ENCODE measurements around the gene TMTC2.

The TMTC2 gene

GRCh38 chr12:82963956-82964355 is 277.2 kb downstream of the TMTC2 start:
- DNase-seq: peak; percentile 40

GRCh38 chr12:82964446-82964845 is 277.7 kb downstream of the TMTC2 start:
- DNase-seq: no peak

DNA sequence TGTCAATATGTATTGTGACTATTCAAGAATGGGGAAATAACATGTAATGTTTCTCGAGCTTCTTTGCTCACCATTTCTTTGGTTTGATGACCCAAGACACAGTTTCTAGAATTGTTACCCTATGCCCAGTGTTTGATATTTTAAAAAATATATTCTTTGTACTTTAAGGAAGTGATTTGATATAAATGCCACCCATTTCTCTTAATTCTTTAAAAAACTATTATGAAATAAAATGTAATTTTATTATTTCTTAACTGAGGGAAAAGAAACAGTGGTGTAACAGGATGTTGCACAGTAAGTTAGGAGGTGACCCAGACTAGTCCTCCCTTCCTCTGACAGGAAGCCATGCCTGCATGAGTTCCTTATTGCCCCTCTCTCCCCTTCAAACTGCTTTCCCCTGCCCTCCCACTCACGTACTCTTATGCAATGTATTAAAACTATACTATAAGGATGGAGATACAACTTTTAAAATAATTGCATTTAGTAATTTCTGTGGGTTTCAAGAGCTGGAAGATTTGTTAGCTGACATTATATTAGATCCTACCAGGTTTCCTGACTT is 279.4 kb downstream of the TMTC2 start:
- DNase-seq: no peak

- DNase-seq: no peak
These were observed 282.1 kb downstream of the TMTC2 start for GRCh38 chr12:82968631-82969367.

DNA sequence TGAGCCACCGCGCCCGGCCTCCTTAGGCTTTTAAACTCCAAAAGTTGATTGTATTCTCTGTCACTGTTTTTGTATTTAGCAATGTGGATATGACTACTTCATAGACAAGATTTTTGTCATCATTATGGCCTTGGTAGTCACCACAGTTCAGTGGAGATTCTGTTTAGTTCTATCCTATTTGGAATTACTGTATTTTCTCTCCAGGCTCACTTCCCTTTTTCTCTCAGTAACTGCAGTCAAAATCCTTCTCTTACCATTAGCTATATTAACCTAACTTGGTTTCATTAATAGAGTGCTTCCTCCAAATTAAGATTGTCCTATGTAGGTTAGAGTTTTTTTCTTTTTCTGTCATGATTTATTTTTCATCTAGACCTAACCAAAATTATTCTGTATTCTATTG is 283.9 kb downstream of the TMTC2 start:
- no peak for DNase-seq

GRCh38 chr12:82971584-82971983 is 284.9 kb downstream of the TMTC2 start:
- no peak for DNase-seq

- DNase-seq: no peak
These were observed 285.9 kb downstream of the TMTC2 start for GRCh38 chr12:82972624-82973023.

DNA sequence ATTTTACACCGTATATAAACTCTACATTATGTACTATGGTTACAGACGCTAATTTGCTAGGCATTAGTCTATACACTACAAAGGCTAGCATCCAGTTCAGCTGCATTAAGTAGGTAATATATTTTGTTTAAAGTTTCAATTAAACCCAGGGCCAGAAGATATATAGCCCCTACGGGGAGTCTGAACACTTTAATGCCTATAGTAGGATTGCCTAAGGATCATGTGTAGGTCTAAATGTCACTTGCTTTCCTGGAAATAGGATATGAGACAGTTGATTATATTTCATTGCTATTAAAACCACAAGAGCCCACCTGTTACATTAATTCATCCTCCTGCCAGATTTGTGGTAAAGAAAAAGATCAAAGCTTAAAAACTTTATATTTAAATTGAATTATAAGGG is 286.9 kb downstream of the TMTC2 start:
- DNase-seq: no peak

DNA sequence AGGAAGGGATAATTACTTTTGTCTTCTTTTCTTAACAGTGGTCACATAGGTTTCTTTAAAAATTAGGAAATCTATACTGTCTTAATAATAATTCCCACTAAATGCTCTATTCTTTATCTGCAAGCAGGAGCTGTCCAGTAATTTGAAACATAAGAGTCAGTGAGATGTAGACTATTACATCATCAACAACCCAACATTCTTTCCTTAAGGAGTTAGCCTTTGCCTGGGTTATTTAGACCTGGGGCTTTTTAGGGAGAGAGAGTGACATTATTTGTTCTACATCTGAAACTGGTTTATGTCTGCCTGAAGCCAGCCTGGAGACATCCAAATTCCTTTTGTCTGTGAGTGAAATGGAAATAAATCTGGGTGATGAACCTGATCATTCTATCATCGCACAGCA is 294.4 kb downstream of the TMTC2 start:
- no peak for DNase-seq

- DNase-seq: no peak
These were observed 307.4 kb downstream of the TMTC2 start for GRCh38 chr12:82994117-82994516.

DNA sequence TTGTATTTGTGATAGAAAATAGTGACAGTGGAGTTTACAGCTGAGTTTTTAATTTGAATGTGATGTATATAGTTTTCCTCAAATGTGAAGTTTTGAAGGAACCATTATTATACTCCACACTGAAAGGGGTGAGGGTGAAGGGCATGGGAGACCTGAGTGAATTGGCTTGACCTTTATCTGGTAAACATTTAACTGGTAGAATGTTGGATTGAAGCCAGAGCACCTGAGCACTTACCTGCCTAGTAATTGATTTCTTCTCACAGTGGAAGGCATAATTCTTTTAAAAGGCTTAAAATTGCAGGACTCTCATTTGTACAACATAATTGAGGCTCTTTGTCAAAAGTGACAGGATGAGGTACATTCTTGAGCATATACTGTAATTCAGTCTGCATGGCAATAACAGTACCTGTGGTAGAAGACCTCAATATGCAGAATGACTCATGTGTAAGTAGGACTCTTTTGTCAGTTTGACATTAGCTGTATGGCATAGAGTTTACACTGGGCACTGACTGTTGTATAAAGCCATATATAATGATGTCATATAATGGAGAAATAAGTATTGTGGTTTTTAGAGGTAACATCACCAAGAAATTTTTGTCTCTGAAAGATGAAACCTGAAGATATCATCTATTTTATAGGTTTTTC is 309.6 kb downstream of the TMTC2 start:
- DNase-seq: peak; percentile 90

DNA sequence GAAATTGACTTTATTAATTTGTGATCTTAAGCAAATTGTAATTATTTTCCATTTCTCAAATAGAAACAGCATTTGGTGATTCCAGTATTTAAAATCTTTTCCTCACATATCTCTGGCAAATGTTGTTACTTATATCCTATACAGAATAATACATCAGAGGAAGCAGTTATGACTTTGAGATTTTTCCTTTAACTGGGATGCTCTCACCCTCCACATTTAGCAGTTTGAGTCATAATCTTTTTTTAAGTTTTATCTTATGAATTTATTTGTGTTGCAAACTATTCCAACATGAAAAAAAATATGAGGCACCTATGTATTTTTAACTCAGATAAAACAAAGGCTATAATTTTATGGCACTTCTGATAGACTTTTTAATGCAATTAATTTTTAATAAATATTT is 311.8 kb downstream of the TMTC2 start:
- no peak for DNase-seq

- DNase-seq: no peak
These were observed 316.3 kb downstream of the TMTC2 start for GRCh38 chr12:83003026-83003425.

- DNase-seq: no peak
These were observed 319.0 kb downstream of the TMTC2 start for GRCh38 chr12:83005534-83006197.

DNA sequence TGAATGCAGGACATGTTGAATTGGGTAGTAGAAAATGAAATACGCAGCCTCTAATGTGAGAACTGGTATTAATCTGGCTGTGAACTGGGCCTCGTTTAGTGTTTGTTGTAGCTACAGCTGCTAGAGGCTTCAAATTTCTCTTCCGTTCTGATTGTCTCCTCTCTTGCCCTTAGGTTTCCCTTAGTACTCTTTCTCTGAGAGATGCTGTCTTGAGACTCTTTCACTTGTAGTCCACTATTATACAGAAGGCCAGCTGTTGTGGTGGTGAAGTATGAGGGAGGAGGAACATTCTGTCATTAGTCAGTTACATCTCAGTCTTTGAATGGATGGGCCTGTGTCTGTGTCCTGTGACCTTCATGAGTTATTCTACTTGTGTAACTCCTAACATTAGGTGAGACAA is 322.0 kb downstream of the TMTC2 start:
- no peak for DNase-seq

DNA sequence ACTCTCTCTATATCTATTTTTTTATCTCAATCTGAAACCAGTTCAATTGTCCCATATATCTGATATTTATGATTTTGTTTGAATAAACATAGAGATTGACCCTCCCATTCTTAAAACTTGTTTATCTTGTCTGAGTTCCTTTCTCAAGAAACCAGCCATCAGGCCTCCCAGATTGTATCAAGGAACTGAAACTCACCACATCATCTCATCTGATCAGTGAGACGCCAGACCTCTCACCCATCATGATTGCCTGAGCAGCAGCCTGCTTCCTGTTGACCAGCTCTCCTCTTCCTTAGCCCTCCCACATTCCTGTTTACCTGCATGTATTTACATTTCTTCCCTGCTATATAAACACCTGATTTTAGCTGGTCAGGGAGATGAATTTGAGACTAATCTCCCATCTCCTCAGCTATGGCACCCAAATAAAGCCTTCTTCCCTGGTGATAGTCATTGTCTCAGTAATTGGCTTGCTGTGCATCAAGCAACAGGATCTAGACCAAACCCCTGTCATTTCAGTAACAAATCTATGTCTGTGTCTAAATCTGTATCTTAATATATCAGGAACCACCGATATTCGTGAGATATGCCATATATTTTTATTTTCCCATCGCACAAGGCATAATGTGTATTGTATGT is 323.6 kb downstream of the TMTC2 start:
- no peak for DNase-seq

- peak; percentile 24 for DNase-seq
These were observed 328.9 kb downstream of the TMTC2 start for GRCh38 chr12:83015390-83016217.

DNA sequence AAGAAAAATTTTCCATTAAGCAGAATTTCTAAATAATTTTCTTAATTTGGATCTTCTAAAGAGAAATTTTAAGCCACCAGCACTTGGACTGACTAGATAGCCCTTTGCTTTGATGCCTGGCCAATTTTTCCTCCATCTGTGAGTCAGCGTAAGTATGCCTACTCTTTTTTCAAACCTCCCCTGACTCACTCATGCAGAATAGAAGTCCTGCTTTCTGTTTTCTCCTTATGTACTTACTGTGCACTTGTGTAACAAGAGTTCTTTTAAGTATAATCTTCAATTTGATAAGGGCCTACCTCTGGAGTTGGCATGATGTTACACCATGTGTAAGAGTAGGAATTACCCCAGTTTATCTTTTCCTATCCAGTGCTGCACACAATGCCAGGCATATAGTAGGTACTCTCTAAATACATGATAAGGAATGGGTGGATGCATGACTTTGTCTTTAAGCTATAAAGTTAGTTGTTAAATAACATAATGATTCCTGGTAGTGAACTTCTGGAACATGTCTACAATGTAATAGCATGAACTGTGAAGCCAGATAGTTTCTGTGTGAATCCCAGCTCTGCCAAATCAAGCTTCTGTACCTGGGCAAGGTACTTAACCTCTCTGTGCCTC is 329.6 kb downstream of the TMTC2 start:
- no peak for DNase-seq

DNA sequence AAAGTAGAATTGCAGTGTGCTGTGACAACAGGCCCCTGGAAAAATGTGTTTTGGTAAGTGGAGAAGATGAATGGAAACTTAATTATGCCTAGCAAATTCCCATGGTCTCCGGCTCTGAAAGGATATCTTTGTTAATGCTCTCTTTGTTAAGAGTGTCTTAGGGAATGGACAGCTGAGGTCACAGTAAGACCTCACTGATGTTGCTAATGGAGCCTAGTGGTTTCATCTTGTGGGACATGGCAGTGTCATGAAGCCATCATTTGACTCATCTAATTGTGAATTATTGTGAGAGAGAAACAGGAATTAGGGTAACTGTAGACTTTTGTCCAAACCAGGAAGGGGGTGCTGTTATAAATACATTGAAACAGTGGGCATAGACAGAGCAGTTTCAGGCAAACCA is 330.3 kb downstream of the TMTC2 start:
- no peak for DNase-seq

DNA sequence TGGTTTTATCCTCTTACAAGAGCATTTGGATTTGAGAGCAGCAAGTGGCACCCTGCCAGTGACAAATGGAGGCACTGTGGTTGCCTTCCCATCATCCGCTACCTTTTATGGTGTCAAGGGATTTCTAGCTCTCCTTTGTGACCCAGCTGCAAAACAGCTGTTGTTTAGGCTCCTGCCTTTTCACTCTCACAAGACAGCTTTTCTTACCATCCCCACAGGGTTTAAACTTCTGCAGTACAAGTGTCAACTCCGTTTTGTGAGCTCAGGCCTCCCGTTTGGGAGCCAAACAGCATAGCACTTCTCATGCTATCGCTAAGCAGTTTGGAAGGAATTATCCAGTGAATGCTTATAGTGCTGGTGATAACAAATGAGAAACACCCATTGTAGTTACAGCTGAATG is 331.4 kb downstream of the TMTC2 start:
- no peak for DNase-seq

DNA sequence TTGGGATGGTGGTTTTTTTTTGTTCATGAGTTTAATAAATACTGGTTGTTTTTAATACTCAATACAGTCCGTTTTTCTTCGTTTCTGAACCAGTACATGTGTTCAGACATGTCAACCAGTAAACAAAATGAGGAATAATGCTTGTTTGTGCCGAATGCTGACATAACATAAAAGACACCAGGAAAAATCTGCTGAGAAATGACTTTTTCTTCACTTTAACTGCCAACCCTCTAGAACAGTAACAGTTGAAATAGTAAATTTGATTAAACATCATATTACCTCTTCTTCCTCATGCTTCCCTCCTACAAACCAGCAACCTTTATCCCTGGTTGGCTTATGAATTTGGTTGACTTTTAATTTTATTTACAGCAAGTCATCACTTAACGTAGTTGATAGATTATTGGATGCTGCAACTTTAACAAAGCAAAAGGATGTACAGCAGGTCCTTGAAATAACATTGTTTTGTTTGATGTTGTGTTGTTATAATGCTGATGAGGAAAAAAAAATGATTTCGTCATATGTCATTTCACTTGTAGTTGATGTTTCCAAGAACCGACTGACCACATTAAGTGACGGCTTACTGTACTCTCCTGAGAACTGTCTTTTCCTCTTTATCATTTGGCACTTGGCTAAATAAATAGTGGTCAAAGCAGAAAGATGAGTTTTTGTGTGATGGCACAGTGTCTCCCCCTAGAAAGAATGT is 340.5 kb downstream of the TMTC2 start:
- no peak for DNase-seq
